HG03378 (cell line): ENCODE measurements around the gene TMC3.

Experiments used
- ATAC-seq: cut with Tn5 transposase; IDR thresholded peaks from one replicate; pipeline ENCODE4 v1.9.1; 2021; ENCODE audit warnings: mild to moderate bottlenecking, moderate library complexity; ENCODE audit not compliant: unreplicated experiment

The TMC3 gene

DNA sequence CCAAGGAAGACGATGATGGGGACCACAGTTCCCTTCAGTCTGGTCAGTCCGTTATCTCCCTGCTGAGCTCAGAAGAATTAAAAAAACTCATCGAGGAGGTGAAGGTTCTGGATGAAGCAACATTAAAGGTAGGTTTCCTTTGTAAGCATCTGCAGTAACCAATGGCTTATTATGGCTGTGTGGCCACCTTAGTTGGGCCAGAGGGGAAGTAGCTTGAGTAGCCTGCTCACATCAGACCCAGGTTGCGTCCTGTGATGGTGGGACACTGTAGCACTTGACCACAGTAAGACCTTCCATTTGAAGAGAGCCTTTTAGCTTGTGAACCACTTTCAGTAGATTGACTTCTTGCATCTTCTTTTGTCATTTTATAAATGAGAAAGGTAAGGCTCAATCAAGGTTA is 72.6 kb downstream of the TMC3 start:
- peak; percentile 2 for ATAC-seq

DNA sequence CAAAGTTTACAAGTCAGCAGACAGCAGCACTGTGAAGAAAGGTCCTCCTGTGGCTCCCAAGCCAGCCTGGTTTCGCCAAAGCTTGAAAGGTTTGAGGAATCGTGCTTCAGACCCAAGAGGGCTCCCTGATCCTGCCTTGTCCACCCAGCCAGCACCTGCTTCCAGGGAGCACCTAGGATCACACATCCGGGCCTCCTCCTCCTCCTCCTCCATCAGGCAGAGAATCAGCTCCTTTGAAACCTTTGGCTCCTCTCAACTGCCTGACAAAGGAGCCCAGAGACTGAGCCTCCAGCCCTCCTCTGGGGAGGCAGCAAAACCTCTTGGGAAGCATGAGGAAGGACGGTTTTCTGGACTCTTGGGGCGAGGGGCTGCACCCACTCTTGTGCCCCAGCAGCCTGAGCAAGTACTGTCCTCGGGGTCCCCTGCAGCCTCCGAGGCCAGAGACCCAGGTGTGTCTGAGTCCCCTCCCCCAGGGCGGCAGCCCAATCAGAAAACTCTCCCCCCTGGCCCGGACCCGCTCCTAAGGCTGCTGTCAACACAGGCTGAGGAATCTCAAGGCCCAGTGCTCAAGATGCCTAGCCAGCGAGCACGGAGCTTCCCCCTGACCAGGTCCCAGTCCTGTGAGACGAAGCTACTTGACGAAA is 74.3 kb downstream of the TMC3 start:
- no peak for ATAC-seq

DNA sequence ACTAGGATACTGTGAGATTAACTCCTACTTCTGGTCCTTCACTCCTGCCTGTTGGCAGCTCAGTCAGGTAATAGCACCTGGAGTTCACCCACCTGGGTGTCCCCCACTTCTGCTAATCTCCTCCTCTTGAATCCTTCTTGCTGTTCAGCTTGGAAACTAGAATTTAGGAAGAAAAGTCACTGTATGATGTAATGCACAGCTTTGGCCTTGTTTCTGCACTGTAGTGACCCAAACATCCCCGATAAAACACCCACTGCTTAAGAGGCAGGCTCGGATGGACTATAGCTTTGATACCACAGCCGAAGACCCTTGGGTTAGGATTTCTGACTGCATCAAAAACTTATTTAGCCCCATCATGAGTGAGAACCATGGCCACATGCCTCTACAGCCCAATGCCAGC is 74.9 kb downstream of the TMC3 start:
- no peak for ATAC-seq

DNA sequence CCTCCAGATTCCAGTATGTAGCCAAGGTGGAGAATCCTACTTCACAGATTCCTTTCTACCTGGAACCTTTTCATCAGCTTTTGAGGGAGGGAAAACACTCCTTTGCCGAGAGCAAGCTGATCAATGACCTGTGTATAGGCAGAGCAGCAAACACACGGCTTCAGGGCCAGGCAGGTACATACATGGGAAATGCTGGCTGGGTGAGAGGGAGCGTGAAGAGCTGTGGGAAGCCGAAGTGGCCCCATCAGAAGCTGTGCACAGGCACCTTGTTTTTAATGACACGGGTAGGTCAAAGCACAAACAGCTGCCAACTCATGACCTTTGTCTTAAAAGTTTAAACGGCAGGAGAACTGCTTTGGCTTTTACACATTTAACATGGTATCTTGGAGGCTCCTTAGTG is 75.4 kb downstream of the TMC3 start:
- ATAC-seq = no peak

DNA sequence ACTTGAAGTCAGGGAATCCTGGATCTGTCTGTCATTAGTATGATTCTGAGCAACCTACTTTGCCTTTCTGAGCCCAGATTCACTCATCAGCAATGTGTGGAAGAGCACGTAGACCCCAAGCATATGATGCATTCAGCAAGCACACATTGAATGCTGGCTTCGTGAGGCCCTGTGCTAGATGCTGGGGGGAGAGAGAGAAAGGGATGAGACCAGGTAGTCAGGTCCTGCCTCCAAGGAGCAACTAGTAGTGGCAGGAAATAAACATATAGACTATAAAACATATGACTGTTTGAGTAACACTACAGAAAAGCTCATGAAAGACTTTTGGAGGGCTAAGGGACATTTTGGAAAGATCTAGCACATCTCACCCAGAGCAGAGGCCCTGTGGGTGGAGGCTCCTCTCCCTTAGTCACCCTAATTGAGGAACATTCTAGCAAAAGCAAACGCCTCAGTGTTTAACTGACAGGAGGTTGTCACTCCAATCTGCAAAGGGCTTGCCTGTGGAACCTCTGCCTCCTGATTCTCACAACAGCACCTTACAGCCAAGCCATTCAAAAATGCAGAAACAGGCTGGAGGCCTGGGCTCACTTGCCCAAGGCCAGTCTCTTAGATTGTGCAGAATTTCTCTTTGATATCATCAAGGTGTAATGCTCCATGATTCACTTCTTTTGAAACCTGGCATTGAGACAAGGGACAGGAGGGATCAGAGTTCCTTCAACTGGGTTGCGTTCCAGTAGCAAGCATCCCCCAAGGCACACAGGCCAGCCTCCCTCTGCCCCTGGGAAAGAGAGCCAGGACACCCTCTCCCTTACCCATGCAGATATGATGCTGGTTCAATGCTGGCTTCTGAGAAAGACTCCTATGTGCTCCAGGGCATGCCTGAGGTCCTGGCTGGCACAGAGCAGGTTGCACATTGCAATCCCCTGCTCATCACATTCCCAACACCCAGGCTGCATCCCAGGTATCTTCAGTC is 76.1 kb downstream of the TMC3 start:
- ATAC-seq = no peak

DNA sequence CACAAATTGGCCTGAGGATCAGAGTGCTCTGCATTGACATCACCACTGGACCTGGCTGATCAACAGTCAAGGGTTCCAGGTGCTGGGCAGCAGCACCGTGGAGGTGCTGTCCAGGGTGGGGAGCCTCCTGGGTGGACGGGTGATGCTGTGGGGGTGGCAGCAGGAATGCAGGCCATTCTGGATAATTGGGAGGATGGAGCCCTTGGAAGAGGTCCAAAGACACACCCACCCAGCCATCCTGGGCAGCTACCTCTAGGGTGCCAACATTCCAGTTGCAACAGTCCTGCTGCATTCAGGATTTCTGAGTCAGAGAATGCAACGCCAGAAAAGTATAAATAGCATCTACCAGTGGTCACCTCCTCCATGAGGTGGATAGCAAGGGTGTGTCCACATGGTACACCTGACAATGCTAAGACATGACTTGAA is 76.9 kb downstream of the TMC3 start:
- no peak for ATAC-seq

DNA sequence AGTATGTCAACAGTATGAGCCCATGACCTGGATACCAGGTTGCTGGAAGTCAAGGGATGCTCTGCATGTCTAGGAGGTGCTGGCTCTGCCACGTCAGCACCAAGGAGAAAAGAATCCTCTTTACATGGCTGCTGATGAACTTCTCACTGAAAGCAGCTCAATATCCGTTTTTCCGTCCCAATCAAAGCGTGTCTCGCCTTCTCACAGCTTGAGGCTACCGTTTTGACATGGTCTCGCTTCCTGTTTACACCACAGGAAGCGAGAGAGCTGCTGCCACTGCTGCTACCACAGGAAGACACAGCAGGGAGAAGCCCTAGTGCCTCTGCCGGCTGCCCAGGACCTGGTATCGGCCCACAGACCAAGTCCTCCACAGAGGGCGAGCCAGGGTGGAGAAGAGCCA is 77.3 kb downstream of the TMC3 start:
- peak; percentile 30 for ATAC-seq

DNA sequence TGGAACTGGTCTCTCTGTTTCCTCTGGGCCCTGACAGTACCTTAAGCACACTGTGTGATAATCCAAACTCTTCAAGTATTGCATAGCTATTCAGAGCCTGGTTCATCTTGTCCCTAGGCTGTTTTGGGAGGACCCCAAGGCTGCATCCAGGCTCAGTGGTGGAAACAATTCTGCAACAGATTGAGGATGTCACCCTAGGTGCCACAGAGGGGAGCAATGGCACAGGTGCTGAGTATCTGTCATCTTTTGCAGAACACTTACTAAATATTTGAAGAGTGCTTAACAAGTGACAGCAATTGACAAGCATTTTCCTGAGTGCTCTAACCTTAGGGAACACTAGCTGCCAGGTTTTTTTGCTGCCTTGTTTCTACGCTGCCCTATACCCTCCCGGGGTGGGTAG is 77.8 kb downstream of the TMC3 start:
- ATAC-seq = no peak

DNA sequence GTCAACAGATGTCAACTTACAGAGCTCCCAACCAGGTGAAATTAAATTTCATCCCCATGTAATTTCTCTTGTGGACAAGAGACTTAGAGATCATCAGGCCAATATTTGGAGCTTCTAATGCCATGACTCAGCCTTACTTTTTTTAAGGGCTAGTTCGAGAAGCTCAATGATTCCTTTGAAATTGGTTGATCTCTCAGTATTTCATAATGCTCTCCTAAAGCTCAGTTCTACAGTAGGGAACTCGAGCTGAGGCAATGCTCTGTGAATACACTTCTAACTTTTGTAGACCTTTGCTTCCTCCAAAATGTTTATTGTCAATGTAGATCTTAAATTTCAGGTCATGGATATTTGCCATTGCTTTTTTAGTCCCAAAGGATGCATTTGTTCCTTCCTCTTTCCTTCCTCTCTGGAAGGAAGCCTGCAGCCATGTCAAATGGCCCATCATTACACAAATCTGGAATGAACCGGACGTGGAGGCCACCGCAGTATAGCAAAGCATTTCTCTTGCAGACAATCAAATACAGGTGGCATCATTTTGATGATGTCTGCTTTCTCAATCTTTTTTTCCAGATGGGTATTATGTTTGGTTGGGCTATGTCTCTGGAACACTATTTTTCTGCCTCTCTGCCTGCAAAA is 78.4 kb downstream of the TMC3 start:
- no peak for ATAC-seq

DNA sequence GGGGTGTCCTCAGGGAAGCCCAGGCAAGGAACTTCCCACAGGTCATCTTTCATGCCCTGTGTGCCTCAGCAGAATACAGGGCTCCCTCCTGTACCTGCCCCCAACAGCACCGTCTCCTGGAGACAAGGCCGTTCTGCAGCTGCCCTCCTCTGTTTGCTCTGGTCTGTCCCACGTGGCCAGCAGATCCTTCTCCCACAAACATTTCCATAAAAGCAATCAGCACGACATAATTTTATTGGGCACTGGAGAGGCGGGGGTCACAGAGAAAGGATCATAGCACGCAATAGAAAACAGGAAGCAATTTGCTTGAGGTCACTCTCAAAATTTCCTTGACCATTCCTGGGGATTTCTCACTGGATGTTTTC is 79.5 kb downstream of the TMC3 start:
- ATAC-seq = no peak

DNA sequence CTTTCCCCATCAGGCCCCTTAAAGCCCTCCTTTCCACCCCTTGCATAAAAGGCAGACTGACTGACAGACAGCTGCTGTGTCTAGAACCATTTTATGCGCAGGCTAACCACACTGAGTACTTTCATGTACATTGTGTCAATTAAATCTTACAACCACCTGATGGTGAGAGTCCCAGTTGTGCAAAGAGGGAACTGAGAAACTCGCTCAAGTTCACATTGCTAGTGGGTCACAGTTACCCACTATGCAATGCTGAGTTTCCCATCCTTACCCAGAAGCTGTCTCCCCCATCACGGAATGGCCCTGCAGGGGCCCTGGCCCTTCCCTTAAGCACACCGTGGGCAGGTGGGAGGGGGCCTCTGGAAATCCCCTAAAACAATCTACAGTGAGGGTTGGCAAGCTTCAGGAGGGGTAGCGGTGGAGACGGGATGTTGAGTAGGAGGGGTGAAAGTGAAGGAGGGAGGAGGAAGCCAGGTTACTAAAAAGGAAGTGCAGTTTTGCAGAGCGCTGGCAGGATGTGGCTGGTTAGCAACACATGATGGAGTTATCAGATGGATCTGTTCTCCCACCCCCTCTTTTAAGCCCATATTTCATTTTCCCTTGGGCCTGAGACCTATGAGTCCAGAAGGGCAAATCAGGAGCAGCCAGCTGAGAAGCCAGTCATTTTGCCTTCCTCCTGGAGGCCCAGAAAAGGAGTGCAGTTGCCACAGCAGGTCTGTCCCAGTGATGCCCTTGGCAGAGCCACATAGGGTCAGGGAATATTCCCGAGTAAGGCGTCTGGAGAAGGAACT is 80.1 kb downstream of the TMC3 start:
- ATAC-seq = peak; percentile 73

DNA sequence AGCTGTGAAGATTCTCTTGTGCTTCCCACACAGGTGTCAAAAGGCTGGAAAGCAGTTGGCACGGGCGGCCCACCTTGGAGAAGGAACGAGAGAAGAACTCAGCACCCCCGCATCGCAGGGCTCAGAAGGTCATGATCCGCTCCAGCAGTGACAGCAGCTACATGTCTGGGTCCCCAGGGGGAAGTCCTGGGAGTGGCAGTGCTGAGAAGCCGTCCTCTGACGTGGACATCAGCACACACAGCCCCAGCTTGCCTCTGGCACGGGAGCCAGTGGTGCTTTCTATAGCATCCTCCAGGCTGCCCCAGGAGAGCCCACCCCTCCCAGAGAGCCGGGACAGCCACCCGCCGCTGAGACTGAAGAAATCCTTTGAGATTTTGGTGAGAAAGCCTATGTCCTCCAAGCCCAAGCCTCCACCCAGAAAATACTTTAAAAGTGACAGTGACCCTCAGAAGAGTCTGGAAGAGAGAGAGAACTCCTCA is 81.5 kb downstream of the TMC3 start:
- ATAC-seq = peak; percentile 37

DNA sequence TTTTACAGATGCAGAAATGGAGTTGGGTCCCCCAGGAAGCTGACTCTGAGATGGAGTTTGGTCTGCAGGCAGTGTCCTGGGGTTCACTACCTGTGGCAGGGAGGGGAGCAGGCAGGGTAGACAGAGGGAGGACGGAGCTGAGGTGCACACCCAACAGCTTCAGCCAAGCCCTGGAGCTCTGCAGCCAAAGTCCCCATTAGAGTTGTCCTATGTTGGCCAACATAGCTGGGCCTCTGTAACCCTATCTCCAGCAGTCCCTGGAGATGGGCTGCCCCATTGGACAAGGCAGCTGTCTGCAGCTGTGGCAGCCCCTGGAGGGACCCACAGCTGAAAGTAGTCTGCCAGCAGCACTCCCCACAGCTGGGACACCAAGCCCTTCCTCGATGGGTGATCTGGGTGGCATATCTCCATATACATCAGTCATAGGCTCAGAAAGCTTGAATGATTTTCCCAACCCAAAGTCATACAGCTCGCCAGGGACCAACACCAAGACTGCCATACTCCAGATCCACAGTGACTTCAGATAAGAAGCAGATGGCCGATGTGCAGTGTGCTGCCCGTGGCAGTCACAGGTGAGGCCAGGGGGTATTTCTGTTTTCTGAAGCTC is 82.0 kb downstream of the TMC3 start:
- no peak for ATAC-seq

DNA sequence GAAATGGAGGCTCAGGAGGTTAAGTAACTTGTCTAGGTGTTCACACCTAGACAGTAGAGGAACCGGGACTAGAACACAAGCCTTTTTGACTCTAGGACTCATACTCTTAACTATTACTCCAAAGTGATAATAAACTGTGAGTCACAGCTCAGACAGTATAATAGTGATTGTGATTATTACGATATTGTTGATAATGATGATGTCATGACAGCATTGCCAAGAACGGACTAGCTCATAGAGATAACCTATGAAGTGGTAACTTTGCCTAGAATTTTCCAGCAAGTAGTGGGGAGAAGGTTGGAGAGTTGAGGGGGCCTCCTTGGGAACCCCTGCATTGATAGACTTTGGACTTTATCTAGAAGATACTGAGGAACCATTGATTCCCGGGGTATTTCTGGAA is 84.1 kb downstream of the TMC3 start:
- ATAC-seq = no peak

DNA sequence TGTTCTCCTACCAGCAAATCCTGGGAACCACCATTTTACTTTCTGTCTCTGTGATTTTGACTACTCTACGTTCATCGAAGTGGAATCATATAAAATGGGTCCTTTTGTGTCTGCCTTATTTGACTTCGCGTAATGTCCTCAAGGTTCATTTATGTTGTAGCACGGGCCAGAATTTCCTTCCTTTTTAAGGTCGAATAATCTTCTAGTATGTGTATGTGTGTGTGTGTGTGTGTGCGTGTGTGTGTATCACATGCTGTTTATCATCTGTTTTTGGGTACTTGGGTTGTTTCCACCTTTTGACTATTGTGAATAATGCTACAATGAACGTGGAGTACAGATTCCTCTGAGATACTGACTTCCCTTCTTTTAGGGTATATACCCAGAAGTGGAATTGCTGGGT is 85.4 kb downstream of the TMC3 start:
- no peak for ATAC-seq

DNA sequence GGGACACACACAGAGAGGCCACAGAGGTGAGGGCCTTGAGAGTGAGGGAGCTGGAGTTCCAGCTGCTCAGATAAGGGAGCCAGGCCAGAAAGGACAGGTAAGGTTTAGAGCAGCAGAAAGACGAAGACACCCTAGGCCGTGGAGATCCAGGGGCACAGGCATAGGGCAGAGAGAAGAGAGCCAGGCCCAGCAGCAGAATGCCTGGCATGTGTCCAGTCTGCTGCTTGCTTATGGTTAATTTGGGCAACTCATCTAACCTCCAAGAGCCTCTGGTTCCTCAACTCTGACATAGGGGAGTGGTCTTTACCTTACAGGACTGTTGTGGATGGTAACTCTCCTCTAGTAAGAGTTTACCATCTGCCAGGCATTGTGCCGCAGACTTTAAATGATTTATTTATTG is 86.0 kb downstream of the TMC3 start:
- ATAC-seq = no peak

DNA sequence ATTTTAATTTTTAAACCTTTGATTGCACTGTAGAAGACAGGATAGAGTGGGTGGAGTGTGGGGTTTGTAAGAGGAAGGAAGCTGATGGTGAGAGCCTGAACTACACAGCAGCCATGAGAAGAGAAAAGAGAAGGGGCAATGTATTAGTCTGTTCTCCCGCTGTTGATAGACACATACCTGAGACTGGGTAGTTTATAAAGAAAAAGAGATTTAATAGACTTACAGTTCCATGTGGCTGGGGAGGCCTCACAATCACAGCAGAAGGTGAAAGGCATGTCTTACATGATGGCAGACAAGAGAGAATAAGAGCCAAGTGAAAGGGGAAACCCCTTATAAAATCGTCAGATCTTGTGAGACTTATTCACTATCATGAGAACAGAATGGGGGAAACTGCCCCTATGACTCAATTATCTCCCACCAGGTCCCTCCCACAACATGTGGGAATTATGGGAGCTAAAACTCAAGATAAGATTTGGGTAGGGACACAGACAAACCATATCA is 87.3 kb downstream of the TMC3 start:
- peak; percentile 52 for ATAC-seq

DNA sequence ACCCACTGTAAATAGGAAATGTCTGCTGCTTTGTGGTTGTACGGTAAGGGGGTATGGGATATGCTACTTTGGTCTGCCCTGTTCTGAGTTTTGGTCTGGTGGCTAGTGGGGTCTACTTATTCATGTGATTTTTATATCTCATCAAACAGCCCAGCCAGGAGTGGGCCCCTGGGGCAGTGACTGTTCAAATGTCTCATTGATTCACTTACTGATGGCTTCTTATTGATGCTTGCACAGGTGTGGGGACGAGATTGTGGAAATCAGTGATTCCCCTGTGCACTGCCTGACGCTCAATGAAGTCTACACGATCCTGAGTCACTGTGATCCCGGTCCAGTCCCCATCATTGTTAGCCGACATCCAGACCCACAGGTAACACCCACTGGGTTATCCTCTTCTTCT is 88.6 kb downstream of the TMC3 start:
- ATAC-seq = no peak

DNA sequence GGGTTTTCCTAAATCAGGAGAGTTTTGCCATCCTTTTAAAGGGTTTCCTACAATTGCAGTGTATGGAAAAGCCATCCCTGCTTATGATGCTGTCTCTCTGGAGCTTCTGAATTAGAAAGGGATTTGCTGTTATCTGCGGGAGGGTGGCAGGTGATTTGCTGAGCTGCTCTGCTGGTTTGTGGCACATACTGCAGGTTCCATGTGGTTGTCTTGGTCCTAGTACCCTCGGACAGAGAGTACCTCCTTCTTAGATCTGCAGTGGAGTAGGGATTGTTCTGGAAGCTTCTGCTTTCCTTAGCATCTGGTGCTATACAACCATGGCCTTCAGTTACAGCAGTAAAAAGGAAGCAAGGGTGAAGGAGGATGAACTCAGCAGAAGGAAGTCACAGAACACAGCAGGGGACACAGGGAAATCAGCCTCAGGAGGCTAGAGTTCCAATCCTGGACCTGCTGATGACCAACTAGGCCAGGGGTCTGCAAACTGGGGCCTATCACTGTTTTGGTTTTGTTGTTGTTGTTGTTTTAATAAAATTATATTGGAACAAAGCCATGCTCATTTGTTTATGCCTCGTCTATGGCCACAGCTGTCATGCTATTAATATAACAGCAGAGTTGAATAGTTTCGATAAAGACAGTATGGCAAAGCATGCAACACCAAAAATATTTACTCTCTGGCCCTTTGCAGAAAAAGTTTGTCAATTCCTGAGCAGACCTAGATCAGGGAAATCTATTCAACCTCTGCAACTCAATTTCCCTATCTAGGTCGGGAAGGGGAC is 89.6 kb downstream of the TMC3 start:
- ATAC-seq = peak; percentile 55

DNA sequence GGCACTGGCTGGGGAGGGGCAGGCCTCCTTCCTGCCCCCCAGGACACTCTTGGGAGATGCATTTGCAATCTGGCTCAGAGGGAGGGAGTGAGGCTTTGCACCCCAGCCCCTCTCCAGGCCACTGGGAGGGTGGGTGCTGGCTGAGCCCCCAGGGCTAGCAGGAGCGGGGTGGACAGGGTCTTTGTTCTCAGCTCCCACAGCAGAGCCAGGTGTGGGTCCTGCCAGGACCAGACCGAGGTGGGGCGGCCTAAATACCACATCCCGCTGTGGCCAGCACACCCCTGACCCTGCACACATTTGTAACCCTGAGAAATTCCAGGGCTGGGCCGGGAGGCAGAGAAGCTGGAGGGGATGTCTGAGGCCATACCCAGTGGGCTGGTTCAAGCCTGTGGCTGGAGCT is 91.1 kb downstream of the TMC3 start:
- ATAC-seq = no peak
